GM20431 (cell line): ENCODE results near the gene PIP4K2A.
"Not testable (repeated sequence)": the region's sequence is repeated elsewhere in the genome, so short reads cannot be mapped to it uniquely, and the experiment has no call there.

Experiments
- in situ Hi-C: fragments of 300-500 bp; cut with MseI, MboI; formaldehyde crosslinking; loops from one replicate; pipeline ENCODE4 v1.15.0; 2020; ENCODE audit warnings: low sequenced_read_pairs; ENCODE audit not compliant: unreplicated experiment

The PIP4K2A gene

DNA sequence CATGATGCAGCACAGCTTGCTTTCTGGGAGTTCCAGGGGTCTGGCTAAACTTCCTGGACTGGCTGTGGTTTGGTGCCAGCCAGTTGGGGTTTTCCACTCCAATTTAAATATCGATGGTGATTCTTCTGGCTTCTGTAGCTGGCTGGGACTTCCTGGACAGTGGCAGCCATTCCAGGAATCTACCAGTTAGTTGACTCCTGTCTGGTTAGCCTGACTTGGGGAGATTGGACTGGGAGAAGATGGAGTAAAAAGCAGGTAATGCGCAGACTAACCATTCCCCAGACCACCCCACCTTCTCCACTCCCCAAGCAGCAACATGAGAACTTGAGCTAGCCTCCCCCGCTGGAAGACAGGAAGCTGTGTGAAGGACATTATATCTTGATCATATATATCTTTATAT, 6.3 kb upstream of the PIP4K2A start:
- in situ Hi-C loops, result no loop called here

GRCh38 chr10:22719406-22720042, 5.1 kb upstream of the PIP4K2A start:
- in situ Hi-C loops, result no loop called here

DNA sequence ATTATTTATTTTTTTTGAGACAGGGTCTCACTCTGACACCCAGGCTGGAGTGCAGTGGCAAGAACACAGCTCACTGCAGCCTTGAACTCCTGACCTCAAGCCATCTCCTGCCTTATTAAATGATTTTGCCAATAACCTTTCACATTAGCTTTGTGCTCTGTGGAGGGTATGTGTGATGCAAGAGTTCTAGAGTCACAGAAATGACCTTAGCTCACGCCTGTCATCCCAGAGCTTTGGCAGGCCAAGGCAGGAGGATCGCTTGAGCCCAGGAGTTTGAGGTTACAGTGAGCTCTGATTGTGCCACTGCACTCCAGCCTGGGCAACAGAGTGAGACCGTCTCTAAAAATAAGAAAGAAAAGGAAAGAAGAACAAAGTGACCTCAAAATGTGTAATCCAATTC, 4.3 kb upstream of the PIP4K2A start:
- in situ Hi-C loops, result not testable (repeated sequence)

DNA sequence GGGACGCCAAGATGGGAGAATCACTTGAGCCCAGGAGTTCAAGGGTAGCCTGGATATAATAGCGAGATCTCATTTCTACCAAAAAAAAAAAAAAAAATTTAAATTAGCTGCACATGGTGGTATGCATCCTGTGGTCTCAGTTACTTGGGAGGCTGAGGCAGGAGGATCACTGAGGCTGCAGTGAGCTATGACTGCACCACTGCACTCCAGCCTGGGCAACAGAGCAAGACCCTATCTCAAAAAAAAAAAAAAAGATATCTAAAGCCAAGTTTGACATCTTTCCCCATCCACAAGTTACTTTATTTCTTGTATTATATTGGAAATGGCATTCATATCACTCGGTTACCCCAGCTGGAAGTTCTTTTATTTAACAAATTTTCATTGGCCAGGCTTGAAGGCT, 3.4 kb upstream of the PIP4K2A start:
- in situ Hi-C loops, result no loop called here

DNA sequence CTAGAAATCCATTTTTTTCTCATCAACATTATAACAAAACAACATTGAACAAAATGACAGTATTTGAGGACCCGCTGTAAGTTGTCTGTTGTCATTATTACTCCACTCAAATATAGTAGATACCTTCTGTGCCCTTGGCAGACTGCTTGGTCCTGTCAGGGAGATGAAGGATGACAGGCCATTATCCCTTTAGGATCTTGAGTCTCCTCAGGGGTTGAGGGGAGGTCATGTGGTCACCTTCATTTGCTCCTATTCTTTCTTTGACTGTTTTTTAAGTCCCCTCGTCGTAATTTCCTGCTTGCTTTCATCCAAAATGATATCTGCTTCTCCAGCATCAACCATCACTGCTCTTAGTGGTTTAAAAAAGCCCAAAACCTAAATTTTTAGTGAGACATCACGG, 2.6 kb upstream of the PIP4K2A start:
- in situ Hi-C loops, result no loop called here

DNA sequence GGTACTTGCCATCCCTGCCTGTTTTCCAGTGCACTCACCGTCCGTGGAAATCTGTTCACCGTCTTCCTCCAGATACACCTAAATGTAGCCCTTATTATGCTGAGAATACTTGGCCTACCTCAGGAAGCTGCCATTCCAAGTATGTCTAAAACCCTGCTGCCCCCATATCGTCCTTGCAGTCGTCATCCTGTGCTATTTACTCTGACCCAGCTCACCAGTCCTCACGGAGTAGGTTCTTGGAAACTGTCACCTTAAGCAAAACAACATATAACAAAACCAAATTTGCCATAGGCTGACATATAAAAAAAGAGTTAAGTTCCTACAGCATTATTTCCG, 880 bp upstream of the PIP4K2A start:
- in situ Hi-C loops, result no loop called here

DNA sequence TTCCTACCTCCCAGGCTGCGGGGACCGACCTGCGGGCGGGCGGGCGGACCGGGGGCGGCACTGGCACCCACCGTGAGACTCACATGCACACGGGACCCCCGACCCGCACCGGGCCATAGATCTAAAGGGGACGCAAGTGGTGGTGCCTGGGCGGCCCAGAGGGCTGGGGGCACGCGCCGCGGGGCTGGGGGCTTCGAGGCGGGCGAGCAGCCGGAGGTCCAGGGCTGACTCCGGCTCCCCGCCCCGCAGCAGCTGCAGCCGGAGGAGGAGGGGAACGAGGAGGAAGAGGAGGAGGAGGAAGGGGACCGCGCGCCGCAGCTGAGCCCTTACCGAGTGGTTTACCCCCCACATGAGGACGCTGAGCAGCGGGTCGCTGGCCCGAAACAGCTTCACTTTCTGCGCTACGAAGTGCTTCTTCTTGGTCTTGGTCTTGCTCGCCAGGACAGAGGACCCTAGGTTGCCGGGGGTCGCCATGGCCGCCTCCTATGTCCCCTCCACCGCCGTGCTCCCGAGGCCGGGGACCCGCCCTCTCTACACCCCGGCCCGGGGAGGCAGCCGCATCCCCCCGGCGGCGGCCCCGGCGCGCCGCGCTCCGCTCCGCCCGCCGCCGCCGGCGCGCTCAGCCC, 412 bp downstream of the PIP4K2A start:
- in situ Hi-C loops, result no loop called here

DNA sequence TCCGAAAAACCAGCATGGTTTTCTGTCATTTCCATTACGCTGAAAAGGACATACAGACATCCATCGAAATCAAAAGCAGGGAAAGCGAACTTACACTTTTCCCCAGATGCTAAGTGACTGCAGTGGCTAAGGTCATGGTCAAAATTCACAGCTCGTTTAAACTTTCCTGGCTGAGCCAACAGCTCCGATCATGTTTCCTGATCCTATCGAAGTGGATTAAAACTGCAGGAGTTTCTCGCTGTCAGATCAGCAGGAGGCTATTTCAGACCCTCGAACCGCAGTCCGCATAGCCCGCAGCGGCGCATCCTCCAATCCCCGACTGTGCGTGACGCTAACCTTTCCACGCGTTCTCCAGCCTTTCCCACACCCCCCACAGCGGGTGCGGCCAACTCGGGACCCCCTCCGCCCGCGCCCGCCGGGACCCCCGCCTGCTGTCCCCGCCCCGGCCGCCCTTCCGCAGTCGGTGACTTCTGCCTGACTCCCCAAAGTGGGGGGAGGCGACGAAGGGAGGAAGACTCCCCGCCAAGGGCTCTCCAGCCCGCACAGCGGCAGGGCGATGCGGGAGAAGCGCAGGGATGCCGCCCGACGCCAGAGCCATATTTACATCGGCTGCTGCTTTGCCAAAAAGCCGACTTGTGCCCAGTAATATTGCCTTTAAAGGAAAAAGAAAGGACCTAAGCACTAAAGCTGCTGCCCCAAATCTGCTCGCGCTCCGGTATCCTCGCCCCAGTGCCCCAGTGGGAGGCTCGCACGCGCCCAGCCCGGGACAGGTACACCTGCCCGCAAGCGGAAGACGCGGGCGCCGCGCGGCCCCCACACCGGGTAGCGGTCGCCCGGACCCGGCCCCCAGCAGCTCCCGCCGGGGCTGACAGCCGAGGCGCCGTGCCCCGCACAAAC, 1.2 kb downstream of the PIP4K2A start:
- in situ Hi-C loops, result no loop called here

- in situ Hi-C loops, result no loop called here
Observed at GRCh38 chr10:22712211-22712955, 2.0 kb downstream of the PIP4K2A start.

- in situ Hi-C loops, result no loop called here
Observed at GRCh38 chr10:22711373-22711772, 3.0 kb downstream of the PIP4K2A start.

- in situ Hi-C loops, result no loop called here
Observed at GRCh38 chr10:22710139-22710745, 4.1 kb downstream of the PIP4K2A start.

DNA sequence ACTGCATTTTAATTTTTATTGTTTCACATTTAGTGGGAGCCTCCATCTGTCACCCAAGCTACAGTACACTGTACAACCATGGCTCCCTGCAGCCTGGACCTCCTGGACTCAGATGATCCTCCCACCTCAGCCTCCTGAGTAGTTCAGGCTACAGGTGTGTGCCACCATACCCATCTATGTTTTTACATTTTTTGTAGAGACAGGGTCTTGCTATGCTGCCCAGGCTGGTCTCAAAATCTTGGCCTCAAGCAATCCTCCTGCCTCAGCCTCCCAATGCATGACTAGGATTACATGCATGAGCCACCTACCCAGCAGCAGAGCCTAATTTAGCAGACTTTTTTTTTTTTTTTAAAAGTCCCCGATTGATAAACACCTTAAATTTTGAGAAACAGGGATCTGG, 5.6 kb downstream of the PIP4K2A start:
- in situ Hi-C loops, result no loop called here

- in situ Hi-C loops, result no loop called here
Observed at GRCh38 chr10:22705527-22705926, 8.9 kb downstream of the PIP4K2A start.

GRCh38 chr10:22704942-22705341, 9.4 kb downstream of the PIP4K2A start:
- in situ Hi-C loops, result no loop called here

- in situ Hi-C loops, result no loop called here
Observed at GRCh38 chr10:22704471-22704911, 9.9 kb downstream of the PIP4K2A start.

DNA sequence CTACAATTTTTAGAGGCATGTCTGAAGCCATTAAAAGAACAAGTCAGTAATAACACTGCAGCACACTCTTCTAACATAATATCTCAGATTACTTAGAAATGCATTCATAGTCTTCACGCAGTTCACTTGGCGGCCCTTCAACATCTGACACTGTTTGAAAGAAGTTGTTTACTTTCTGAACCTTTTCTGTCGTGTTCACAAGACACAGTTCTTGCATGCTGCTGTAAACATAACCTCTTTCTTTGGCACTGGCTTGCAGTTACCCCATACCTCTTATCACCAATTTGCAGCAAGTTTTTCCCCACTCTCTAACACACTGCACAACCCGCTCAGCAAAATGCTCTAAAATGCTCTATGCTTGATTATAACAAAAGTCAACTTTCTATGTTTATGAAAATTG, 12.0 kb downstream of the PIP4K2A start:
- in situ Hi-C loops, result no loop called here

DNA sequence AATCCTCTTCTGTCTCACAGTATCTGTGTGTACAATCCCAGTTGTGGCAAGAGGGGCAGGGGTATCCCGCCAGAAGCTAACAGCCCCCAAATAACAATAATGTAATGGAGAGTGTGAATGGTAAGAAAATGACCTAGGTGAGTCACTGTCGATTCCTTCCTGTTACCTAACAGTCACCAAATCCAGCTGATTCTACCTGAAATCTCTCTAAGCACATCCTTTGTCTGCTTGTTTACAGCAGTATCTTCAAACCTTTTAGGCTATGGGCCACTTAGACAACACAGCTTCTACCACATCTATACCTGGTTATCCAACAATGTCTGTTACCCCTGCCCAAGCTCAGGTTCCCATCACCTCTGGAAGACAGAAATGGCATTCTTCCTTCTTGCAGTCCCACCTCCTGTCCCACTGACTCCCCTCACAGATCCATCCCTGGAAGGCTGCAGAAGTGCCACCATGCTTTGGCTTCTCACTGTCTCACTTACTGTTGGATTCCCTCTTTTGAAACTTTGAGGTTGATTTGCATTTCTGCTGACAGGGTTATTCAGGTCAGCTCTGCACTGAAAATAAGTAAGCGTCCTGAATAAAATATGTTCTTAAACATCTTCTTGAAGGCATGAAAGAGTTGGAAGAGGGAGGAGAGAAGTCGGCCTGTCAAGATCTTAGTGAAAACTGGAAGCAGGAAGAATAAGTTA, 13.1 kb downstream of the PIP4K2A start:
- in situ Hi-C loops, result no loop called here

DNA sequence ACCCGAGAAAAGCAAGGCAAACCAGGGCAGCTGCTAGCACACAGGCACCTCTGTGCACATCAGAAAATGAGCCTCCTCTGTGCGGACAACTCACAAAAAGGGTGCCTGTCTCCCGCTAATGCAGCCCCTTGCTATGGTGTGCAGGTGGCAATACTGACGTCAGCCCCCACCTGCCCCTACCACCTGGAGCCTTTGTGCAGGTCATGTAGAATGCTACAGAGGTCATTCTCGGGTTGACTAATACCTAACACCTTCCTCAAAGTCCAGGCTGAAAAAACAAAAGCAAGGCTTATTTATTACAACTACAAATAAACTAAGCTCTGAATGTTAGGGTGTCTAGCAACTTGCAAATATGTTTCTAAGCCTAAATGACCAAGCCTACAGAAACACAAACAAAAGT, 13.9 kb downstream of the PIP4K2A start:
- in situ Hi-C loops, result no loop called here

GRCh38 chr10:22699976-22700375, 14.4 kb downstream of the PIP4K2A start:
- in situ Hi-C loops, result no loop called here
